Measurements from ENCODE around the gene SEL1L3.

SEL1L3 gene

GRCh38 chr4:25857851-25858400 is 4.9 kb downstream of the SEL1L3 start:
- no peak for DNase-seq (ENCODE audit: insufficient read length, low spot score)
- no peak for FAIRE-seq
- TF ChIP-seq TAF1 (IDR thresholded peaks at IDR 0.05; ENCODE audit: low read depth, low read length) (no peak), POU2F2 (IDR thresholded peaks at IDR 0.05; ENCODE audit: low read depth, low read length) (no peak), POLR2AphosphoS5 (IDR thresholded peaks at IDR 0.05; ENCODE audit: low read depth, low read length) (no peak), SPI1 (IDR thresholded peaks at IDR 0.05; ENCODE audit: low read depth, low read length) (no peak), POLR2A (IDR thresholded peaks at IDR 0.05; ENCODE audit: low read depth, low read length) (no peak)

GRCh38 chr4:25857403-25857802 is 5.4 kb downstream of the SEL1L3 start:
- DNase-seq (ENCODE audit: insufficient read length, low spot score) (no peak), FAIRE-seq (peak; percentile 35)
- TF ChIP-seq POU2F2 (IDR thresholded peaks at IDR 0.05; ENCODE audit: low read depth, low read length): no peak
- no peak for TF ChIP-seq SPI1 (IDR thresholded peaks at IDR 0.05; ENCODE audit: low read depth, low read length)
- no peak for TF ChIP-seq PAX5 (IDR thresholded peaks at IDR 0.05; ENCODE audit: insufficient read depth, low read length, severe bottlenecking)
- TF ChIP-seq POLR2AphosphoS5 (IDR thresholded peaks at IDR 0.05; ENCODE audit: low read depth, low read length): no peak
- TF ChIP-seq TAF1 (IDR thresholded peaks at IDR 0.05; ENCODE audit: low read depth, low read length): no peak

GRCh38 chr4:25856756-25857155 is 6.0 kb downstream of the SEL1L3 start:
- no peak for FAIRE-seq
- no peak for DNase-seq (ENCODE audit: insufficient read length, low spot score)
- TF ChIP-seq TAF1 (IDR thresholded peaks at IDR 0.05; ENCODE audit: low read depth, low read length) (no peak), POLR2A (IDR thresholded peaks at IDR 0.05; ENCODE audit: low read depth, low read length) (no peak), POU2F2 (IDR thresholded peaks at IDR 0.05; ENCODE audit: low read depth, low read length) (no peak), SPI1 (IDR thresholded peaks at IDR 0.05; ENCODE audit: low read depth, low read length) (no peak), POLR2AphosphoS5 (IDR thresholded peaks at IDR 0.05; ENCODE audit: low read depth, low read length) (no peak), PAX5 (IDR thresholded peaks at IDR 0.05; ENCODE audit: insufficient read depth, low read length, severe bottlenecking) (no peak)

- no peak for FAIRE-seq
- no peak for DNase-seq (ENCODE audit: insufficient read length, low spot score)
- TF ChIP-seq PAX5 (IDR thresholded peaks at IDR 0.05; ENCODE audit: insufficient read depth, low read length, severe bottlenecking) (no peak), SPI1 (IDR thresholded peaks at IDR 0.05; ENCODE audit: low read depth, low read length) (no peak), TAF1 (IDR thresholded peaks at IDR 0.05; ENCODE audit: low read depth, low read length) (no peak), POLR2A (IDR thresholded peaks at IDR 0.05; ENCODE audit: low read depth, low read length) (no peak), POLR2AphosphoS5 (IDR thresholded peaks at IDR 0.05; ENCODE audit: low read depth, low read length) (no peak), POU2F2 (IDR thresholded peaks at IDR 0.05; ENCODE audit: low read depth, low read length) (no peak)
Measured at GRCh38 chr4:25852103-25852502, 10.7 kb downstream of the SEL1L3 start.

GRCh38 chr4:25847329-25847728 is 15.5 kb downstream of the SEL1L3 start:
- DNase-seq (ENCODE audit: insufficient read length, low spot score) (no peak), FAIRE-seq (no peak)
- no peak for TF ChIP-seq TAF1 (IDR thresholded peaks at IDR 0.05; ENCODE audit: low read depth, low read length)
- TF ChIP-seq POLR2AphosphoS5 (IDR thresholded peaks at IDR 0.05; ENCODE audit: low read depth, low read length): no peak
- no peak for TF ChIP-seq POLR2A (IDR thresholded peaks at IDR 0.05; ENCODE audit: low read depth, low read length)
- no peak for TF ChIP-seq PAX5 (IDR thresholded peaks at IDR 0.05; ENCODE audit: insufficient read depth, low read length, severe bottlenecking)

- no peak for DNase-seq (ENCODE audit: insufficient read length, low spot score)
- FAIRE-seq: no peak
- TF ChIP-seq POLR2AphosphoS5 (IDR thresholded peaks at IDR 0.05; ENCODE audit: low read depth, low read length) (no peak), TAF1 (IDR thresholded peaks at IDR 0.05; ENCODE audit: low read depth, low read length) (no peak), PAX5 (IDR thresholded peaks at IDR 0.05; ENCODE audit: insufficient read depth, low read length, severe bottlenecking) (no peak), SPI1 (IDR thresholded peaks at IDR 0.05; ENCODE audit: low read depth, low read length) (no peak), POLR2A (IDR thresholded peaks at IDR 0.05; ENCODE audit: low read depth, low read length) (no peak), POU2F2 (IDR thresholded peaks at IDR 0.05; ENCODE audit: low read depth, low read length) (no peak)
Measured at GRCh38 chr4:25845841-25846653, 16.7 kb downstream of the SEL1L3 start.

- DNase-seq (ENCODE audit: insufficient read length, low spot score) (no peak), FAIRE-seq (no peak)
- TF ChIP-seq SPI1 (IDR thresholded peaks at IDR 0.05; ENCODE audit: low read depth, low read length) (peak; percentile 63; the same call in 1 of the 2 replicates), PAX5 (IDR thresholded peaks at IDR 0.05; ENCODE audit: insufficient read depth, low read length, severe bottlenecking) (no peak)
Measured at GRCh38 chr4:25844961-25845712, 17.7 kb downstream of the SEL1L3 start.

- DNase-seq (ENCODE audit: insufficient read length, low spot score) (no peak), FAIRE-seq (peak; percentile 20)
- TF ChIP-seq TAF1 (IDR thresholded peaks at IDR 0.05; ENCODE audit: low read depth, low read length) (no peak), POU2F2 (IDR thresholded peaks at IDR 0.05; ENCODE audit: low read depth, low read length) (no peak), PAX5 (IDR thresholded peaks at IDR 0.05; ENCODE audit: insufficient read depth, low read length, severe bottlenecking) (no peak), POLR2A (IDR thresholded peaks at IDR 0.05; ENCODE audit: low read depth, low read length) (no peak), SPI1 (IDR thresholded peaks at IDR 0.05; ENCODE audit: low read depth, low read length) (no peak), POLR2AphosphoS5 (IDR thresholded peaks at IDR 0.05; ENCODE audit: low read depth, low read length) (no peak)
Measured at GRCh38 chr4:25843340-25844097, 19.3 kb downstream of the SEL1L3 start.

Data from GM12891 (cell line).